8988T (cell line): ENCODE results near the gene ANKMY1.

ENCODE experiments used
- DNase-seq: peaks from one replicate; pipeline ENCODE4 v3.0.0; 2011

ANKMY1 gene

GRCh38 chr2:240431661-240432424 lies 125.9 kb downstream of the ANKMY1 start:
- DNase-seq: no peak

- no peak for DNase-seq
Observed at GRCh38 chr2:240431271-240431660, 126.5 kb downstream of the ANKMY1 start.

GRCh38 chr2:240430595-240430994 lies 127.2 kb downstream of the ANKMY1 start:
- no peak for DNase-seq

- DNase-seq: no peak
Observed at GRCh38 chr2:240429872-240430491, 127.8 kb downstream of the ANKMY1 start.
